Rectal smooth muscle tissue (tissue), 1 donor: ENCODE results near the gene PER1.
A peak's percentile ranks its signal among the peaks of the same experiment; 100 is the strongest.
"Not testable (repeated sequence)": the region's sequence is repeated elsewhere in the genome, so short reads cannot be mapped to it uniquely, and the experiment has no call there.

Experiments
- H3K27ac ChIP-seq: one replicate; pipeline ENCODE4 v1.7.0; 2013; ENCODE audit warnings: low read depth, low read length, inconsistent platforms
- H3K27me3 ChIP-seq: one replicate; pipeline ENCODE4 v1.7.0; 2013; ENCODE audit warnings: low read length; ENCODE audit not compliant: control insufficient read depth, insufficient read depth
- H3K36me3 ChIP-seq: one replicate; pipeline ENCODE4 v1.7.0; 2013; ENCODE audit warnings: low read length; ENCODE audit not compliant: control insufficient read depth, insufficient read depth
- H3K4me1 ChIP-seq: one replicate; pipeline ENCODE4 v1.7.0; 2013; ENCODE audit warnings: low read length; ENCODE audit not compliant: control insufficient read depth, insufficient read depth
- H3K4me3 ChIP-seq: one replicate; pipeline ENCODE4 v1.7.0; 2013; ENCODE audit warnings: low read length
- H3K9ac ChIP-seq: one replicate; pipeline ENCODE4 v1.7.0; 2013; ENCODE audit warnings: low read length

PER1 gene

GRCh38 chr17:8110907-8111306 is 41.3 kb downstream of the PER1 start:
- Histone ChIP-seq H3K9ac (no peak overlapping the region), H3K4me1 (no peaks in the 10 kb centered on the region), H3K27me3 (peaks cover 31% of the 10 kb centered on the region), H3K27ac (no peak overlapping the region), H3K4me3 (no peak overlapping the region), H3K36me3 (no peaks in the 10 kb centered on the region)

- H3K4me1 ChIP-seq, result no peaks in the 10 kb centered on the region
- peak overlapping the region; percentile 53 for H3K4me3 ChIP-seq
- peaks cover 31% of the 10 kb centered on the region for H3K27me3 ChIP-seq
- no peak overlapping the region for H3K9ac ChIP-seq
- no peak overlapping the region for H3K27ac ChIP-seq
- H3K36me3 ChIP-seq, result no peaks in the 10 kb centered on the region
Observed at GRCh38 chr17:8110456-8110804, 41.8 kb downstream of the PER1 start.

- H3K4me3 ChIP-seq, result peak overlapping the region; percentile 53
Observed at GRCh38 chr17:8109661-8110455, 42.3 kb downstream of the PER1 start.

GRCh38 chr17:8108972-8109660 is 43.1 kb downstream of the PER1 start:
- Histone ChIP-seq H3K27ac (no peak overlapping the region), H3K4me3 (no peak overlapping the region), H3K27me3 (peaks cover 24% of the 10 kb centered on the region), H3K36me3 (no peaks in the 10 kb centered on the region), H3K9ac (no peak overlapping the region), H3K4me1 (no peaks in the 10 kb centered on the region)

More at GRCh38 chr17:8109661-8110455, 42.3 kb downstream of the PER1 start:
- Histone ChIP-seq H3K27me3 (peaks cover 31% of the 10 kb centered on the region), H3K9ac (no peak overlapping the region), H3K4me1 (no peaks in the 10 kb centered on the region), H3K27ac (no peak overlapping the region), H3K36me3 (no peaks in the 10 kb centered on the region)

- H3K9ac ChIP-seq, H3K27ac ChIP-seq, H3K4me3 ChIP-seq, H3K4me1 ChIP-seq, H3K36me3 ChIP-seq: not testable (repeated sequence)
- peaks cover 21% of the 10 kb centered on the region for H3K27me3 ChIP-seq
Observed at GRCh38 chr17:8106980-8107379, 45.2 kb downstream of the PER1 start.

- Histone ChIP-seq H3K27ac (no peak overlapping the region), H3K4me3 (no peak overlapping the region), H3K27me3 (peaks cover 16% of the 10 kb centered on the region), H3K9ac (no peak overlapping the region), H3K4me1 (no peaks in the 10 kb centered on the region), H3K36me3 (no peaks in the 10 kb centered on the region)
Observed at GRCh38 chr17:8105957-8106398, 46.2 kb downstream of the PER1 start.

GRCh38 chr17:8104911-8105310 is 47.3 kb downstream of the PER1 start:
- H3K9ac ChIP-seq, result no peak overlapping the region
- no peak overlapping the region for H3K27ac ChIP-seq
- H3K36me3 ChIP-seq, result no peaks in the 10 kb centered on the region
- no peak overlapping the region for H3K4me3 ChIP-seq
- no peaks in the 10 kb centered on the region for H3K4me1 ChIP-seq
- H3K27me3 ChIP-seq, result peaks cover 8% of the 10 kb centered on the region

- Histone ChIP-seq H3K4me3 (no peak overlapping the region), H3K27ac (no peak overlapping the region), H3K27me3 (no peaks in the 10 kb centered on the region), H3K9ac (no peak overlapping the region), H3K36me3 (no peaks in the 10 kb centered on the region), H3K4me1 (no peaks in the 10 kb centered on the region)
Observed at GRCh38 chr17:8103549-8103948, 48.7 kb downstream of the PER1 start.

- Histone ChIP-seq H3K27ac (no peak overlapping the region), H3K27me3 (no peaks in the 10 kb centered on the region), H3K4me1 (no peaks in the 10 kb centered on the region), H3K9ac (no peak overlapping the region), H3K36me3 (no peaks in the 10 kb centered on the region), H3K4me3 (no peak overlapping the region)
Observed at GRCh38 chr17:8101721-8102120, 50.5 kb downstream of the PER1 start.

- Histone ChIP-seq H3K27me3 (no peaks in the 10 kb centered on the region), H3K27ac (no peak overlapping the region), H3K4me3 (no peak overlapping the region), H3K4me1 (no peaks in the 10 kb centered on the region), H3K36me3 (no peaks in the 10 kb centered on the region), H3K9ac (no peak overlapping the region)
Observed at GRCh38 chr17:8100763-8101162, 51.4 kb downstream of the PER1 start.

GRCh38 chr17:8100111-8100510 is 52.1 kb downstream of the PER1 start:
- no peak overlapping the region for H3K4me3 ChIP-seq
- no peaks in the 10 kb centered on the region for H3K36me3 ChIP-seq
- H3K9ac ChIP-seq, result no peak overlapping the region
- H3K27ac ChIP-seq, result no peak overlapping the region
- H3K4me1 ChIP-seq, result no peaks in the 10 kb centered on the region
- H3K27me3 ChIP-seq, result no peaks in the 10 kb centered on the region

- Histone ChIP-seq H3K27ac (no peak overlapping the region), H3K4me3 (no peak overlapping the region), H3K4me1 (no peaks in the 10 kb centered on the region), H3K36me3 (no peaks in the 10 kb centered on the region), H3K9ac (no peak overlapping the region), H3K27me3 (peaks cover 3% of the 10 kb centered on the region)
Observed at GRCh38 chr17:8096541-8096940, 55.7 kb downstream of the PER1 start.

- Histone ChIP-seq H3K9ac (no peak overlapping the region), H3K36me3 (no peaks in the 10 kb centered on the region), H3K27me3 (peaks cover 3% of the 10 kb centered on the region), H3K4me1 (no peaks in the 10 kb centered on the region), H3K27ac (no peak overlapping the region), H3K4me3 (no peak overlapping the region)
Observed at GRCh38 chr17:8095361-8095760, 56.8 kb downstream of the PER1 start.
